ENCODE results near the gene FBXL19.

DNA sequence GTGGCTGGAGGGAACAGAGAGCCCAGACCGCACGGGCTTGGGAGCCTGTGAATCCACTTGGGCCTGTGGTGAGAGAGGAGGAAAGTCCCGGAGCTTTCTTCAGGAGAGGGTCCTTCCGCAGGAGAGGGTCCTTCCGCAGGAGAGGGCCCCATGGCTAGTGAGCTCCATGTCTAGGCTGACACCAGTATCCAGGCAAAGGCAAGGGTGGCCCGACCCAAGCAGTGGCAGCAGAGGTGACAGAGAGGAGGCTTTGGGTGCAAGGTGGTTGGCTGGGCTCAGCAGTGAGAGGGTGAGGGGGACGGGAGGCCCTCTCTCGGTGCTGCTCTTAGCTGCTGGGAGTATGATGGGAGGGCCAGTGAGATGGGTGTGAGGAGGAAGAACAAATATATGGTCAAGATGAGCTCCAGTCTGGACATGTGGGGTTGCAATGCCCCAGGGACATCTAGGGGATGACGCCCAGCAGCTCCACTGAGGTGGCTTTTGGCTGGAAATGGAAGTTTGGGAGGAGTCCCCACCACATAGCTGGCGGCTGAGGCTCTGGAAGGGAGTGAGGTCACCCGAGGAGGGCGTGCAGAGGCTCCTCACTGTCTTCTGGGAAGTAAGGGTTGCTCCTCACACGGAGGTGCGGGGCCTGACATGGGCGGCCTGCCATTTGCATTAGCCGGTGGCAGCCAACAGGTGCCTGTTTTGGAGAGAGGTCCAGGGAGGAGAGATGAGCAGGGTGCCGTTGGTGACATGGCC lies 59.3 kb downstream of the FBXL19 start:
- TF ChIP-seq EZH2 (IDR thresholded peaks at IDR 0.05; ENCODE audit: insufficient read depth, poor library complexity, severe bottlenecking) (no peak), EZH2phosphoT487 (IDR thresholded peaks at IDR 0.05; ENCODE audit: insufficient read depth, low read depth) (no peak)
